ENCODE measurements around the gene WWC2.
A peak's percentile ranks its signal among the peaks of the same experiment; 100 is the strongest.

The WWC2 gene

GRCh38 chr4:183362916-183363542 lies 264.0 kb downstream of the WWC2 start:
- Histone ChIP-seq H3K27ac (ENCODE audit: low read length, poor library complexity, severe bottlenecking) (no peak overlapping the region), H2AK5ac (ENCODE audit: low read length, severe bottlenecking) (no peak overlapping the region), H4K8ac (ENCODE audit: low read length) (no peak overlapping the region), H2BK12ac (ENCODE audit: low read length in 2 of 2) (no peak overlapping the region), H3K9ac (ENCODE audit: low read length) (no peak overlapping the region), H3K18ac (ENCODE audit: low read depth in 1 of 2, low read length in 2 of 2) (no peak overlapping the region), H3K4ac (ENCODE audit: low read depth in 1 of 2, low read length in 2 of 2) (no peak overlapping the region), H2BK5ac (ENCODE audit: low read depth, low read length, poor library complexity, severe bottlenecking) (no peak overlapping the region), H3K14ac (ENCODE audit: low read length in 2 of 2) (no peak overlapping the region), H3K4me1 (ENCODE audit: control insufficient read depth, insufficient read depth, low read depth, low read length) (no peaks in the 10 kb centered on the region), H3K4me2 (ENCODE audit: low read length, poor library complexity, severe bottlenecking) (no peak overlapping the region), H4K91ac (ENCODE audit: low read length) (no peak overlapping the region), H3K9me3 (ENCODE audit: control insufficient read depth, low read length) (no peaks in the 10 kb centered on the region), H3K36me3 (ENCODE audit: control insufficient read depth in 1 of 2, insufficient read depth in 2 of 2, low read depth in 1 of 2, low read length in 2 of 2) (no peaks in the 10 kb centered on the region), H3K23ac (ENCODE audit: low read length in 2 of 2) (no peak overlapping the region), H2AFZ (ENCODE audit: low read depth, low read length) (no peak overlapping the region), H2BK15ac (ENCODE audit: low read depth, poor library complexity, severe bottlenecking) (no peak overlapping the region), H3K27me3 (ENCODE audit: control insufficient read depth in 1 of 2, insufficient read depth in 1 of 2, low read length in 2 of 2) (peaks cover 0 to 19% of the 10 kb centered on the region in 2 experiments), H3K4me3 (ENCODE audit: insufficient read depth in 1 of 2, low read depth in 1 of 2, low read length in 2 of 2) (no peak overlapping the region), H3K79me1 (replicated peaks; ENCODE audit: low read length, poor library complexity, severe bottlenecking) (no peaks in the 10 kb centered on the region), H2BK120ac (ENCODE audit: low read depth, low read length) (no peak overlapping the region)
- WGBS: 73% methylated on average over 15 of the region's 15 CpGs
- peak; percentile 5 for DNase-seq

- H2BK5ac ChIP-seq (ENCODE audit: low read depth, low read length, poor library complexity, severe bottlenecking): no peak overlapping the region
- no peak overlapping the region for H3K4me3 ChIP-seq (ENCODE audit: insufficient read depth in 1 of 2, low read depth in 1 of 2, low read length in 2 of 2)
- H3K4ac ChIP-seq (ENCODE audit: low read depth in 1 of 2, low read length in 2 of 2): no peak overlapping the region
- H3K14ac ChIP-seq (ENCODE audit: low read length in 2 of 2): no peak overlapping the region
- WGBS: 71% methylated on average over 10 of the region's 10 CpGs
- H4K91ac ChIP-seq (ENCODE audit: low read length): no peak overlapping the region
- no peak overlapping the region for H2AK5ac ChIP-seq (ENCODE audit: low read length, severe bottlenecking)
- no peaks in the 10 kb centered on the region for H3K4me1 ChIP-seq (ENCODE audit: control insufficient read depth, insufficient read depth, low read depth, low read length)
- no peak overlapping the region for H2AFZ ChIP-seq (ENCODE audit: low read depth, low read length)
- no peak overlapping the region for H3K27ac ChIP-seq (ENCODE audit: low read length, poor library complexity, severe bottlenecking)
- no peaks in the 10 kb centered on the region for H3K36me3 ChIP-seq (ENCODE audit: control insufficient read depth in 1 of 2, insufficient read depth in 2 of 2, low read depth in 1 of 2, low read length in 2 of 2)
- H2BK15ac ChIP-seq (ENCODE audit: low read depth, poor library complexity, severe bottlenecking): no peak overlapping the region
- no peak overlapping the region for H3K18ac ChIP-seq (ENCODE audit: low read depth in 1 of 2, low read length in 2 of 2)
- no peak overlapping the region for H3K4me2 ChIP-seq (ENCODE audit: low read length, poor library complexity, severe bottlenecking)
- no peak overlapping the region for H4K8ac ChIP-seq (ENCODE audit: low read length)
- H2BK12ac ChIP-seq (ENCODE audit: low read length in 2 of 2): no peak overlapping the region
- no peak overlapping the region for H3K23ac ChIP-seq (ENCODE audit: low read length in 2 of 2)
- no peaks in the 10 kb centered on the region for H3K9me3 ChIP-seq (ENCODE audit: control insufficient read depth, low read length)
- peaks cover 0 to 16% of the 10 kb centered on the region in 2 experiments for H3K27me3 ChIP-seq (ENCODE audit: control insufficient read depth in 1 of 2, insufficient read depth in 1 of 2, low read length in 2 of 2)
- H2BK120ac ChIP-seq (ENCODE audit: low read depth, low read length): no peak overlapping the region
- H3K79me1 ChIP-seq (replicated peaks; ENCODE audit: low read length, poor library complexity, severe bottlenecking): no peaks in the 10 kb centered on the region
- H3K9ac ChIP-seq (ENCODE audit: low read length): no peak overlapping the region
- DNase-seq: no peak
These were observed 265.0 kb downstream of the WWC2 start for GRCh38 chr4:183364025-183364424.

- Histone ChIP-seq H3K27ac (ENCODE audit: low read length, poor library complexity, severe bottlenecking) (no peak overlapping the region), H3K9me3 (ENCODE audit: control insufficient read depth, low read length) (no peaks in the 10 kb centered on the region), H3K36me3 (ENCODE audit: control insufficient read depth in 1 of 2, insufficient read depth in 2 of 2, low read depth in 1 of 2, low read length in 2 of 2) (no peaks in the 10 kb centered on the region), H4K91ac (ENCODE audit: low read length) (no peak overlapping the region), H3K9ac (ENCODE audit: low read length) (no peak overlapping the region), H2AK5ac (ENCODE audit: low read length, severe bottlenecking) (no peak overlapping the region), H2BK5ac (ENCODE audit: low read depth, low read length, poor library complexity, severe bottlenecking) (no peak overlapping the region), H3K4ac (ENCODE audit: low read depth in 1 of 2, low read length in 2 of 2) (no peak overlapping the region), H3K4me3 (ENCODE audit: insufficient read depth in 1 of 2, low read depth in 1 of 2, low read length in 2 of 2) (no peak overlapping the region), H3K14ac (ENCODE audit: low read length in 2 of 2) (peak overlapping the region in 1 of 2 experiments; percentile 46), H2BK15ac (ENCODE audit: low read depth, poor library complexity, severe bottlenecking) (no peak overlapping the region), H3K23ac (ENCODE audit: low read length in 2 of 2) (no peak overlapping the region), H3K18ac (ENCODE audit: low read depth in 1 of 2, low read length in 2 of 2) (no peak overlapping the region), H3K4me2 (ENCODE audit: low read length, poor library complexity, severe bottlenecking) (no peak overlapping the region), H3K79me1 (replicated peaks; ENCODE audit: low read length, poor library complexity, severe bottlenecking) (no peaks in the 10 kb centered on the region), H3K4me1 (ENCODE audit: control insufficient read depth, insufficient read depth, low read depth, low read length) (no peaks in the 10 kb centered on the region), H2AFZ (ENCODE audit: low read depth, low read length) (no peak overlapping the region), H3K27me3 (ENCODE audit: control insufficient read depth in 1 of 2, insufficient read depth in 1 of 2, low read length in 2 of 2) (peaks cover 0 to 16% of the 10 kb centered on the region in 2 experiments), H4K8ac (ENCODE audit: low read length) (no peak overlapping the region), H2BK120ac (ENCODE audit: low read depth, low read length) (no peak overlapping the region), H2BK12ac (ENCODE audit: low read length in 2 of 2) (no peak overlapping the region)
- 83% methylated on average over 16 of the region's 16 CpGs for WGBS
- no peak for DNase-seq
These were observed 267.3 kb downstream of the WWC2 start for GRCh38 chr4:183366206-183366835.

GRCh38 chr4:183369073-183369472 lies 270.0 kb downstream of the WWC2 start:
- H3K36me3 ChIP-seq (ENCODE audit: control insufficient read depth in 1 of 2, insufficient read depth in 2 of 2, low read depth in 1 of 2, low read length in 2 of 2): no peaks in the 10 kb centered on the region
- no peak for DNase-seq
- H2AFZ ChIP-seq (ENCODE audit: low read depth, low read length): no peak overlapping the region
- H3K4me2 ChIP-seq (ENCODE audit: low read length, poor library complexity, severe bottlenecking): no peak overlapping the region
- no peak overlapping the region for H2BK5ac ChIP-seq (ENCODE audit: low read depth, low read length, poor library complexity, severe bottlenecking)
- no peaks in the 10 kb centered on the region for H3K79me1 ChIP-seq (replicated peaks; ENCODE audit: low read length, poor library complexity, severe bottlenecking)
- H2BK12ac ChIP-seq (ENCODE audit: low read length in 2 of 2): no peak overlapping the region
- H3K27ac ChIP-seq (ENCODE audit: low read length, poor library complexity, severe bottlenecking): no peak overlapping the region
- no peak overlapping the region for H2BK120ac ChIP-seq (ENCODE audit: low read depth, low read length)
- 81% methylated on average over 8 of the region's 8 CpGs for WGBS
- no peak overlapping the region for H4K91ac ChIP-seq (ENCODE audit: low read length)
- no peaks in the 10 kb centered on the region for H3K4me1 ChIP-seq (ENCODE audit: control insufficient read depth, insufficient read depth, low read depth, low read length)
- no peak overlapping the region for H3K14ac ChIP-seq (ENCODE audit: low read length in 2 of 2)
- peaks cover 0 to 10% of the 10 kb centered on the region in 2 experiments for H3K27me3 ChIP-seq (ENCODE audit: control insufficient read depth in 1 of 2, insufficient read depth in 1 of 2, low read length in 2 of 2)
- H3K9ac ChIP-seq (ENCODE audit: low read length): no peak overlapping the region
- H3K18ac ChIP-seq (ENCODE audit: low read depth in 1 of 2, low read length in 2 of 2): no peak overlapping the region
- H3K23ac ChIP-seq (ENCODE audit: low read length in 2 of 2): no peak overlapping the region
- H4K8ac ChIP-seq (ENCODE audit: low read length): no peak overlapping the region
- no peak overlapping the region for H2BK15ac ChIP-seq (ENCODE audit: low read depth, poor library complexity, severe bottlenecking)
- H3K9me3 ChIP-seq (ENCODE audit: control insufficient read depth, low read length): peaks cover 8% of the 10 kb centered on the region
- no peak overlapping the region for H3K4me3 ChIP-seq (ENCODE audit: insufficient read depth in 1 of 2, low read depth in 1 of 2, low read length in 2 of 2)
- H2AK5ac ChIP-seq (ENCODE audit: low read length, severe bottlenecking): no peak overlapping the region
- H3K4ac ChIP-seq (ENCODE audit: low read depth in 1 of 2, low read length in 2 of 2): no peak overlapping the region

Data from mesenchymal stem cell (in vitro differentiated cells and primary cell).